ENCODE measurements around the gene TFCP2L1.

The TFCP2L1 gene

GRCh38 chr2:121184248-121184862, 100.6 kb downstream of the TFCP2L1 start:
- Histone ChIP-seq H3K27ac (ENCODE audit: low read depth in 2 of 2, low read length in 2 of 2) (no peak overlapping the region), H3K4me3 (ENCODE audit: low read length in 2 of 2) (no peak overlapping the region), H3K4me1 (ENCODE audit: control insufficient read depth in 2 of 2, insufficient read depth in 2 of 2, low read length in 2 of 2) (no peaks in the 10 kb centered on the region), H3K9me3 (ENCODE audit: control insufficient read depth in 2 of 2, low read length in 2 of 2) (no peaks in the 10 kb centered on the region), H3K36me3 (ENCODE audit: control insufficient read depth in 2 of 2, insufficient read depth in 2 of 2, low read length in 2 of 2) (no peaks in the 10 kb centered on the region), H3K9ac (ENCODE audit: low read depth in 1 of 2, low read length in 2 of 2) (no peak overlapping the region), H3K27me3 (ENCODE audit: control insufficient read depth in 2 of 2, insufficient read depth in 2 of 2, low read length in 2 of 2) (no peaks in the 10 kb centered on the region)

DNA sequence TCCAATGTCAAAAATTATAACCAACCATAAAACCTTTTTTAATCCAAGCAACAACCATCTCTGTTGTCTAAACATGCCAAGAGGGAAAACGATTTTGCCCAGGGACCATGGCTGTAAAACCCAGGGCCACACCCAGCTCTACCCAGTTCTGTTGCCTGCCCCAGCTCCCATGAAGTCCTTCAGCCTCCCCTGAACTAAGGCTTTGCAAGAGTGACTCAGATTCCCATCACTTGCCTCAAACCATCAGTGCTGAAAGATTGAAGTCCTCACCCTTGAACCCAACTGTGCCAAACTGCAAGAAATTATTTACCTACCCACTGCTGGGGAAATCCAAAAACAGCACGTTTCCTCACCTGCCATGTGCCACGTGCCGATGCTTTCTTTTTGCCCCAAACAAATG, 102.5 kb downstream of the TFCP2L1 start:
- no peak overlapping the region for H3K27ac ChIP-seq (ENCODE audit: low read depth in 2 of 2, low read length in 2 of 2)
- H3K4me1 ChIP-seq (ENCODE audit: control insufficient read depth in 2 of 2, insufficient read depth in 2 of 2, low read length in 2 of 2): no peaks in the 10 kb centered on the region
- no peak overlapping the region for H3K4me3 ChIP-seq (ENCODE audit: low read length in 2 of 2)
- H3K36me3 ChIP-seq (ENCODE audit: control insufficient read depth in 2 of 2, insufficient read depth in 2 of 2, low read length in 2 of 2): no peaks in the 10 kb centered on the region
- no peaks in the 10 kb centered on the region for H3K27me3 ChIP-seq (ENCODE audit: control insufficient read depth in 2 of 2, insufficient read depth in 2 of 2, low read length in 2 of 2)
- no peaks in the 10 kb centered on the region for H3K9me3 ChIP-seq (ENCODE audit: control insufficient read depth in 2 of 2, low read length in 2 of 2)
- no peak overlapping the region for H3K9ac ChIP-seq (ENCODE audit: low read depth in 1 of 2, low read length in 2 of 2)

DNA sequence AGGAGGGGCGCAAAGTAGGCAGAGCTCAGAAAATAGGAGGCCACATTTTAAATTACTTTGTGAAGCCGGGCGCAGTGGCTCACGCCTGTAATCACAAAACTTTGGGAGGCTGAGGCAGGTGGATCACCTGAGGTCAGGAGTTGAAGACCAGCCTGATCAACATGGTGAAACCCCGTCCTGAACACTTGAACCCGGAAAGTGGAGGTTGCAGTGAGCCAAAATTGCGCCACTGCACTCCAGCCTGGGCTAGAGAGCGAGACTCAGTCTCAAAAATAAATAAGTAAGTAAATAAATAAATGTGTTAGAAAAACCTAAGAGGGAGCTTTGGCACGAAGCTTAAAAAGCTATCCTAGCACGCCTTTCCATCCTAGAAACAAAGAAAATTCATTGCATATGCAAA, 105.5 kb downstream of the TFCP2L1 start:
- H3K27me3 ChIP-seq (ENCODE audit: control insufficient read depth in 2 of 2, insufficient read depth in 2 of 2, low read length in 2 of 2): no peaks in the 10 kb centered on the region
- H3K9me3 ChIP-seq (ENCODE audit: control insufficient read depth in 2 of 2, low read length in 2 of 2): no peaks in the 10 kb centered on the region
- no peak overlapping the region for H3K9ac ChIP-seq (ENCODE audit: low read depth in 1 of 2, low read length in 2 of 2)
- no peaks in the 10 kb centered on the region for H3K4me1 ChIP-seq (ENCODE audit: control insufficient read depth in 2 of 2, insufficient read depth in 2 of 2, low read length in 2 of 2)
- no peak overlapping the region for H3K27ac ChIP-seq (ENCODE audit: low read depth in 2 of 2, low read length in 2 of 2)
- H3K4me3 ChIP-seq (ENCODE audit: low read length in 2 of 2): no peak overlapping the region
- no peaks in the 10 kb centered on the region for H3K36me3 ChIP-seq (ENCODE audit: control insufficient read depth in 2 of 2, insufficient read depth in 2 of 2, low read length in 2 of 2)

- H3K36me3 ChIP-seq (ENCODE audit: control insufficient read depth in 2 of 2, insufficient read depth in 2 of 2, low read length in 2 of 2): no peaks in the 10 kb centered on the region
- H3K27me3 ChIP-seq (ENCODE audit: control insufficient read depth in 2 of 2, insufficient read depth in 2 of 2, low read length in 2 of 2): no peaks in the 10 kb centered on the region
- H3K4me3 ChIP-seq (ENCODE audit: low read length in 2 of 2): no peak overlapping the region
- H3K4me1 ChIP-seq (ENCODE audit: control insufficient read depth in 2 of 2, insufficient read depth in 2 of 2, low read length in 2 of 2): no peaks in the 10 kb centered on the region
- no peak overlapping the region for H3K9ac ChIP-seq (ENCODE audit: low read depth in 1 of 2, low read length in 2 of 2)
- no peak overlapping the region for H3K27ac ChIP-seq (ENCODE audit: low read depth in 2 of 2, low read length in 2 of 2)
- H3K9me3 ChIP-seq (ENCODE audit: control insufficient read depth in 2 of 2, low read length in 2 of 2): no peaks in the 10 kb centered on the region
These were observed 106.3 kb downstream of the TFCP2L1 start for GRCh38 chr2:121178730-121179129.

DNA sequence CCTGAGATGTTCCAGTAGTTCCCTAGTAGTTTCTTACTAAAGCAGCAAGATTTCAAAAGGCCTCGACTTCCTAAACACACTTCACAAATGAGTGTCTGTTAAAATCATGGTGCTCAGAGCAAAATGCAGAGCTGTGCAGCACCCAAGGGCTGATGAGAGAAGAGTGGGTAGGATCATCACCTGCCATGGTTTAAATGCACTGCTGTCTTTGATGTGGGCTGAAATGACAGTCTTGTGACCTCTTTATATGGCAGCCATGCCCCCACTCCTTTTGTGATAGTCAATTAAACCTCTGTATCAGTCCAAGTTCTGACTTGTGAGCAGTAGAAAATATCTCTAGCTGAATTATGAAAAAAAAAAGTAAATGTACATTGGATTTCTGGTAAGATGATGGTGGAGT, 107.1 kb downstream of the TFCP2L1 start:
- H3K9me3 ChIP-seq (ENCODE audit: control insufficient read depth in 2 of 2, low read length in 2 of 2): no peaks in the 10 kb centered on the region
- H3K4me1 ChIP-seq (ENCODE audit: control insufficient read depth in 2 of 2, insufficient read depth in 2 of 2, low read length in 2 of 2): no peaks in the 10 kb centered on the region
- no peaks in the 10 kb centered on the region for H3K27me3 ChIP-seq (ENCODE audit: control insufficient read depth in 2 of 2, insufficient read depth in 2 of 2, low read length in 2 of 2)
- H3K4me3 ChIP-seq (ENCODE audit: low read length in 2 of 2): no peak overlapping the region
- no peaks in the 10 kb centered on the region for H3K36me3 ChIP-seq (ENCODE audit: control insufficient read depth in 2 of 2, insufficient read depth in 2 of 2, low read length in 2 of 2)
- H3K27ac ChIP-seq (ENCODE audit: low read depth in 2 of 2, low read length in 2 of 2): no peak overlapping the region
- no peak overlapping the region for H3K9ac ChIP-seq (ENCODE audit: low read depth in 1 of 2, low read length in 2 of 2)

- no peaks in the 10 kb centered on the region for H3K27me3 ChIP-seq (ENCODE audit: control insufficient read depth in 2 of 2, insufficient read depth in 2 of 2, low read length in 2 of 2)
- no peaks in the 10 kb centered on the region for H3K4me1 ChIP-seq (ENCODE audit: control insufficient read depth in 2 of 2, insufficient read depth in 2 of 2, low read length in 2 of 2)
- H3K27ac ChIP-seq (ENCODE audit: low read depth in 2 of 2, low read length in 2 of 2): no peak overlapping the region
- H3K36me3 ChIP-seq (ENCODE audit: control insufficient read depth in 2 of 2, insufficient read depth in 2 of 2, low read length in 2 of 2): no peaks in the 10 kb centered on the region
- no peak overlapping the region for H3K9ac ChIP-seq (ENCODE audit: low read depth in 1 of 2, low read length in 2 of 2)
- no peaks in the 10 kb centered on the region for H3K9me3 ChIP-seq (ENCODE audit: control insufficient read depth in 2 of 2, low read length in 2 of 2)
- no peak overlapping the region for H3K4me3 ChIP-seq (ENCODE audit: low read length in 2 of 2)
These were observed 109.7 kb downstream of the TFCP2L1 start for GRCh38 chr2:121175326-121175725.

DNA sequence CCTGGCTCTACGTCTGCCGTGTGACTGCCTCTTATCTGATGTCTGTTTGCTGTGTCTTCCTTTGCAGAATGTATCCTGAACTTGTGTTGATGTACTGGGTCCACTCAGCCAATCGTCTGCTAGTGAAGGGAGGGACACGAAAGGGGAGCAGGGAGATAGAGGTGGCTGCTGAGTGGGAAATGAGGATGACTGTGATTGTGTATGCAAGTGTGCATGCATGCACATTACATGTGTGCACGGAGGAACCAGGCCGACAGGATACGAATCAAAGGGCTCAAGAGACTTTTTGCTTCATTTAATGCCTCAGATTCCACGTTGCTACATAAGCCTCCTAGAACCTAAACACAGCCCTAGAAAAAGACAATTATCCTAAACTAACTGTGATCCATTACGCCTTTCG, 111.2 kb downstream of the TFCP2L1 start:
- Histone ChIP-seq H3K36me3 (ENCODE audit: control insufficient read depth in 2 of 2, insufficient read depth in 2 of 2, low read length in 2 of 2) (no peaks in the 10 kb centered on the region), H3K9ac (ENCODE audit: low read depth in 1 of 2, low read length in 2 of 2) (no peak overlapping the region), H3K27me3 (ENCODE audit: control insufficient read depth in 2 of 2, insufficient read depth in 2 of 2, low read length in 2 of 2) (no peaks in the 10 kb centered on the region), H3K4me3 (ENCODE audit: low read length in 2 of 2) (no peak overlapping the region), H3K4me1 (ENCODE audit: control insufficient read depth in 2 of 2, insufficient read depth in 2 of 2, low read length in 2 of 2) (no peaks in the 10 kb centered on the region), H3K9me3 (ENCODE audit: control insufficient read depth in 2 of 2, low read length in 2 of 2) (no peaks in the 10 kb centered on the region), H3K27ac (ENCODE audit: low read depth in 2 of 2, low read length in 2 of 2) (no peak overlapping the region)

- no peaks in the 10 kb centered on the region for H3K36me3 ChIP-seq (ENCODE audit: control insufficient read depth in 2 of 2, insufficient read depth in 2 of 2, low read length in 2 of 2)
- no peaks in the 10 kb centered on the region for H3K4me1 ChIP-seq (ENCODE audit: control insufficient read depth in 2 of 2, insufficient read depth in 2 of 2, low read length in 2 of 2)
- H3K4me3 ChIP-seq (ENCODE audit: low read length in 2 of 2): no peak overlapping the region
- H3K9ac ChIP-seq (ENCODE audit: low read depth in 1 of 2, low read length in 2 of 2): no peak overlapping the region
- H3K27me3 ChIP-seq (ENCODE audit: control insufficient read depth in 2 of 2, insufficient read depth in 2 of 2, low read length in 2 of 2): no peaks in the 10 kb centered on the region
- H3K9me3 ChIP-seq (ENCODE audit: control insufficient read depth in 2 of 2, low read length in 2 of 2): no peaks in the 10 kb centered on the region
- H3K27ac ChIP-seq (ENCODE audit: low read depth in 2 of 2, low read length in 2 of 2): no peak overlapping the region
These were observed 111.9 kb downstream of the TFCP2L1 start for GRCh38 chr2:121173112-121173511.

- Histone ChIP-seq H3K36me3 (ENCODE audit: control insufficient read depth in 2 of 2, insufficient read depth in 2 of 2, low read length in 2 of 2) (no peaks in the 10 kb centered on the region), H3K27me3 (ENCODE audit: control insufficient read depth in 2 of 2, insufficient read depth in 2 of 2, low read length in 2 of 2) (no peaks in the 10 kb centered on the region), H3K4me1 (ENCODE audit: control insufficient read depth in 2 of 2, insufficient read depth in 2 of 2, low read length in 2 of 2) (no peaks in the 10 kb centered on the region), H3K9me3 (ENCODE audit: control insufficient read depth in 2 of 2, low read length in 2 of 2) (no peaks in the 10 kb centered on the region), H3K4me3 (ENCODE audit: low read length in 2 of 2) (no peak overlapping the region), H3K27ac (ENCODE audit: low read depth in 2 of 2, low read length in 2 of 2) (no peak overlapping the region), H3K9ac (ENCODE audit: low read depth in 1 of 2, low read length in 2 of 2) (no peak overlapping the region)
These were observed 112.5 kb downstream of the TFCP2L1 start for GRCh38 chr2:121172456-121172855.

DNA sequence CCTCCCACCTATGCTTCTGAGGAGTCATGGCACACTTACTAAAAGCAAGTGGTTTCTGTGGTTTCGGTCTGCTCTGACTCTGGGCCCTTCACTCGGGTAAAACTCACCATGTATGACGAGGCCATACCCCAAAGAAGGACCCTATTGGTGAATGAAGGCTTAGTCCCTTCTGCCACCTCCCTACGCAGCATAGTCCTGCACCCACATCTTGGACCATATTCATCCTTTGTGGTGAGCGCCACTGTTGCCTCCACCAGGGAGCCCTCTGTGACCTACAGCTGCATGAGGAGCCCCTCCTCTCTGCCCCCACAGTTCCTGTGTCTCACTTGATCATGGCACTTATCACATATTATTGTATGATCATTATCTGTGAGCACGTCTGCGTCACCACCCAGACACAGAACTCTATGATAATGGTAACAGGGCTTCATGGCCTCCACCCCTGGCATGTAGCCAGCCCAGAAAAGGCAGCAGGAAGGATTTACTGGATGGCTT, 113.3 kb downstream of the TFCP2L1 start:
- Histone ChIP-seq H3K4me1 (ENCODE audit: control insufficient read depth in 2 of 2, insufficient read depth in 2 of 2, low read length in 2 of 2) (no peaks in the 10 kb centered on the region), H3K27me3 (ENCODE audit: control insufficient read depth in 2 of 2, insufficient read depth in 2 of 2, low read length in 2 of 2) (no peaks in the 10 kb centered on the region), H3K4me3 (ENCODE audit: low read length in 2 of 2) (no peak overlapping the region), H3K27ac (ENCODE audit: low read depth in 2 of 2, low read length in 2 of 2) (no peak overlapping the region), H3K9me3 (ENCODE audit: control insufficient read depth in 2 of 2, low read length in 2 of 2) (no peaks in the 10 kb centered on the region), H3K36me3 (ENCODE audit: control insufficient read depth in 2 of 2, insufficient read depth in 2 of 2, low read length in 2 of 2) (no peaks in the 10 kb centered on the region), H3K9ac (ENCODE audit: low read depth in 1 of 2, low read length in 2 of 2) (no peak overlapping the region)

- Histone ChIP-seq H3K4me3 (ENCODE audit: low read length in 2 of 2) (no peak overlapping the region), H3K4me1 (ENCODE audit: control insufficient read depth in 2 of 2, insufficient read depth in 2 of 2, low read length in 2 of 2) (no peaks in the 10 kb centered on the region), H3K27me3 (ENCODE audit: control insufficient read depth in 2 of 2, insufficient read depth in 2 of 2, low read length in 2 of 2) (no peaks in the 10 kb centered on the region), H3K27ac (ENCODE audit: low read depth in 2 of 2, low read length in 2 of 2) (no peak overlapping the region), H3K36me3 (ENCODE audit: control insufficient read depth in 2 of 2, insufficient read depth in 2 of 2, low read length in 2 of 2) (no peaks in the 10 kb centered on the region), H3K9ac (ENCODE audit: low read depth in 1 of 2, low read length in 2 of 2) (no peak overlapping the region), H3K9me3 (ENCODE audit: control insufficient read depth in 2 of 2, low read length in 2 of 2) (no peaks in the 10 kb centered on the region)
These were observed 114.4 kb downstream of the TFCP2L1 start for GRCh38 chr2:121170577-121170976.

Measured in mucosa of rectum (tissue), 2 donors.